Calu3 (cell line): Measurements from ENCODE around the gene POR. TPM values are rescaled to one million over a fixed set of nuclear protein-coding genes. Genes with fewer than 3 reads are reported as not detected.

Experiments used
- BruUV-seq: library from RNA; stranded (reverse); fragments of 400-500 nt; replicated peaks from 2 replicates; lab custom pipeline; 2021; lab: Mats Ljungman, UMichigan
- CTCF ChIA-PET: fragments of 300-600 bp; sonication (Branson Sonifier 250); formaldehyde crosslinking; loops from one replicate; lab custom pipeline; 2022; ENCODE audit warnings: antibody characterized with exemption; lab: Charles Lee
- DNase-seq: peaks from one replicate; pipeline ENCODE4 v3.0.0; 2022
- H3K27ac Mint-ChIP-seq: one replicate; pipeline ENCODE4 v1.8.0; 2022; ENCODE audit warnings: mixed read lengths; ENCODE audit not compliant: unreplicated experiment
- H3K27me3 Mint-ChIP-seq: one replicate; pipeline ENCODE4 v1.8.0; 2022; ENCODE audit warnings: mixed read lengths; ENCODE audit not compliant: unreplicated experiment
- H3K36me3 Mint-ChIP-seq: one replicate; pipeline ENCODE4 v1.8.0; 2022; ENCODE audit warnings: mild to moderate bottlenecking, moderate library complexity, mixed read lengths; ENCODE audit not compliant: insufficient read depth, unreplicated experiment
- H3K4me1 Mint-ChIP-seq: one replicate; pipeline ENCODE4 v1.8.0; 2022; ENCODE audit warnings: mild to moderate bottlenecking, low read depth, mixed read lengths; ENCODE audit not compliant: unreplicated experiment
- H3K4me3 Mint-ChIP-seq: one replicate; pipeline ENCODE4 v1.8.0; 2022; ENCODE audit warnings: mild to moderate bottlenecking, low read depth, moderate library complexity, mixed read lengths; ENCODE audit not compliant: unreplicated experiment
- H3K9me3 Mint-ChIP-seq: one replicate; pipeline ENCODE4 v1.8.0; 2022; ENCODE audit warnings: low read depth, mixed read lengths; ENCODE audit not compliant: unreplicated experiment
- CTCF ChIP-seq: fragments of 200-600 bp; IDR thresholded peaks from one replicate; pipeline ENCODE4 v1.8.0; 2022; ENCODE audit warnings: antibody characterized with exemption; ENCODE audit not compliant: unreplicated experiment
- intact Hi-C: fragments of 100-400 bp; cut with micrococcal nuclease; formaldehyde crosslinking; loops from one replicate; pipeline ENCODE4 v1.10.0; 2022; ENCODE audit not compliant: unreplicated experiment
- total RNA-seq: library from RNA; stranded (reverse); gene quantifications from 2 replicates; pipeline ENCODE4 v1.2.3, GENCODE V29; 2022

The POR gene
- total RNA-seq, 1 experiment from 2014 or later: 65.8 TPM

DNA sequence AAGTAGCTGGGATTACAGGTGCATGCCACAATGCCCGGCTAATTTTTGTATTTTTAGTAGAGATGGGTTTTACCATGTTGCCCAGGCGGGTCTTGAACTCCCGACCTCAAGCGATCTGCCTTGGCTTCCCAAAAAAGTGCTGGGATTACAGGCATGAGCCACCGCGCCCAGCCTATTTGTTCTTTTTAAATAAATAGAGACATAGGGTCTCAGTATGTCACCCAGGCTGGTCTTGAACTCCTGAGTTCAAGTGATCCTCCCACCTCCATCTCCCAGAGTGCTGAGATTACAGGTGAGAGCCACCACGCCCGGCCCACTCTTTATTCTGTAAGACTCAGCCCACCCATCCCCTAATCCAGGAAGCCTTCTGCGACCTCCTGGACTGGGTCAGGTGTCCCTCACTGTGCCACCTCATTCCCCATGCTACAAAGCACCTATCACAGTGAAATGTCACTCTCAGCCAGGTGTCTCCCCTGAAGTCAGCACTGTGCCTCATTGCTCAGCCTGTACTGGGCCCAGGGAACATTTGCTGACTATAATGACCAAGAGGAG lies 76.7 kb downstream of the POR start:
- TF ChIP-seq CTCF: no peak
- Mint-ChIP-seq H3K9me3 (no peaks in the 10 kb centered on the region), H3K36me3 (peaks cover 54% of the 10 kb centered on the region), H3K27ac (no peak overlapping the region), H3K4me1 (no peaks in the 10 kb centered on the region), H3K4me3 (no peak overlapping the region), H3K27me3 (no peaks in the 10 kb centered on the region)
- CTCF ChIA-PET: no interaction called here
- intact Hi-C loops: no loop called here
- BruUV-seq: no TSS peak
- no peak for DNase-seq

GRCh38 chr7:75992083-75992755 lies 77.3 kb downstream of the POR start:
- no TSS peak for BruUV-seq
- no peak overlapping the region for H3K27ac Mint-ChIP-seq
- H3K36me3 Mint-ChIP-seq: peaks cover 61% of the 10 kb centered on the region
- no peak for TF ChIP-seq CTCF
- CTCF ChIA-PET: no interaction called here
- intact Hi-C loops: no loop called here
- no peaks in the 10 kb centered on the region for H3K4me1 Mint-ChIP-seq
- no peak for DNase-seq
- no peak overlapping the region for H3K4me3 Mint-ChIP-seq
- H3K9me3 Mint-ChIP-seq: no peaks in the 10 kb centered on the region
- H3K27me3 Mint-ChIP-seq: no peaks in the 10 kb centered on the region

GRCh38 chr7:75993689-75994387 lies 78.9 kb downstream of the POR start:
- peak; percentile 32 for DNase-seq
- Mint-ChIP-seq H3K9me3 (no peaks in the 10 kb centered on the region), H3K36me3 (peaks cover 62% of the 10 kb centered on the region), H3K27me3 (no peaks in the 10 kb centered on the region), H3K4me3 (peak overlapping the region; percentile 74), H3K27ac (no peak overlapping the region), H3K4me1 (no peaks in the 10 kb centered on the region)
- TF ChIP-seq CTCF: no peak
- BruUV-seq: no TSS peak
- intact Hi-C loops: no loop called here
- CTCF ChIA-PET: interaction anchor here (0.6 to 1.1 kb wide), 3 partner anchors 78 to 288 kb away, joined by 3 read pairs; no protein-coding TSS in a partner anchor

- intact Hi-C loops: no loop called here
- Mint-ChIP-seq H3K27me3 (no peaks in the 10 kb centered on the region), H3K36me3 (peaks cover 59% of the 10 kb centered on the region), H3K4me3 (peak within 1 kb of the TSS; percentile 74), H3K27ac (no peak within 1 kb of the TSS), H3K4me1 (no peaks in the 10 kb centered on the region), H3K9me3 (no peaks in the 10 kb centered on the region)
- TF ChIP-seq CTCF: no peak
- BruUV-seq: no TSS peak
- peak; percentile 93 for DNase-seq
- CTCF ChIA-PET: no interaction called here
These were observed 79.6 kb downstream of the POR start, which contains the start of gene TMEM120A for GRCh38 chr7:75994388-75995051. TMEM120A (minus strand) TSS chr7:75994595; CDS start chr7:75994570, 25 bp downstream.
